CD4-positive, alpha-beta T cell treated with Interleukin-15 for 4 hours (primary cell): ENCODE measurements around the gene N4BP2L2.

ENCODE experiments used
- DNase-seq: peaks from one replicate; pipeline ENCODE4 v3.0.0-alpha.2; 2020; ENCODE audit warnings: low spot score

The N4BP2L2 gene

GRCh38 chr13:32426191-32426989 lies 112.2 kb downstream of the N4BP2L2 start:
- DNase-seq = peak; percentile 70

- DNase-seq = no peak
These were observed 113.4 kb downstream of the N4BP2L2 start for GRCh38 chr13:32425158-32425557.

- DNase-seq = no peak
These were observed 115.0 kb downstream of the N4BP2L2 start for GRCh38 chr13:32423592-32423991.

GRCh38 chr13:32419862-32420261 lies 118.7 kb downstream of the N4BP2L2 start:
- DNase-seq = no peak

- no peak for DNase-seq
These were observed 120.6 kb downstream of the N4BP2L2 start for GRCh38 chr13:32417995-32418394.

GRCh38 chr13:32415019-32415418 lies 123.6 kb downstream of the N4BP2L2 start:
- peak; percentile 18 for DNase-seq

GRCh38 chr13:32414580-32414979 lies 124.0 kb downstream of the N4BP2L2 start:
- no peak for DNase-seq

- DNase-seq = no peak
These were observed 125.3 kb downstream of the N4BP2L2 start for GRCh38 chr13:32413284-32413683.

GRCh38 chr13:32409561-32410421 lies 128.8 kb downstream of the N4BP2L2 start:
- no peak for DNase-seq

GRCh38 chr13:32409001-32409313 lies 129.6 kb downstream of the N4BP2L2 start:
- DNase-seq = no peak

- DNase-seq = no peak
These were observed 130.1 kb downstream of the N4BP2L2 start for GRCh38 chr13:32408296-32409000.

- DNase-seq = no peak
These were observed 130.7 kb downstream of the N4BP2L2 start for GRCh38 chr13:32407854-32408253.

- DNase-seq = no peak
These were observed 135.5 kb downstream of the N4BP2L2 start for GRCh38 chr13:32403108-32403507.

GRCh38 chr13:32391101-32391619 lies 147.4 kb downstream of the N4BP2L2 start:
- DNase-seq = no peak

GRCh38 chr13:32390484-32390883 lies 148.1 kb downstream of the N4BP2L2 start:
- no peak for DNase-seq

- peak; percentile 20 for DNase-seq
These were observed 148.5 kb downstream of the N4BP2L2 start for GRCh38 chr13:32390048-32390447.

- DNase-seq = no peak
These were observed 153.2 kb downstream of the N4BP2L2 start for GRCh38 chr13:32385410-32385809.

GRCh38 chr13:32384702-32385101 lies 153.9 kb downstream of the N4BP2L2 start:
- no peak for DNase-seq

- DNase-seq = no peak
These were observed 154.6 kb downstream of the N4BP2L2 start for GRCh38 chr13:32383836-32384618.
